HepG2 (cell line): Measurements from ENCODE around the gene LENEP. TPM values are rescaled to one million over a fixed set of nuclear protein-coding genes. Genes with fewer than 3 reads are reported as not detected.

Experiments used
- CSRNP1 ChIP-seq: sonication (generic); formaldehyde crosslinking; IDR thresholded peaks from 2 replicates; pipeline ENCODE4 v1.8.1; 2023; ENCODE audit warnings: mild to moderate bottlenecking, missing genetic modification reagents
- EZH2 ChIP-seq: conservative IDR thresholded peaks from 2 replicates; pipeline ENCODE4 v1.6.1; 2012; ENCODE audit warnings: mild to moderate bottlenecking, low read depth, low read length, moderate library complexity
- FOXC1 ChIP-seq: sonication (generic); formaldehyde crosslinking; IDR thresholded peaks from 2 replicates; pipeline ENCODE4 v1.8.0; 2022; ENCODE audit warnings: mild to moderate bottlenecking, missing genetic modification reagents, borderline replicate concordance
- HIC2 ChIP-seq: sonication (generic); formaldehyde crosslinking; IDR thresholded peaks from 2 replicates; pipeline ENCODE4 v1.9.0; 2022; ENCODE audit warnings: low read depth, missing genetic modification reagents
- HNF4A ChIP-seq: sonication (generic); formaldehyde crosslinking; IDR thresholded peaks from 2 replicates; pipeline ENCODE4 v1.4.0; 2020; ENCODE audit warnings: missing genetic modification reagents
- HNRNPK ChIP-seq: fragments of 200-400 bp; formaldehyde crosslinking; IDR thresholded peaks from 2 replicates; pipeline ENCODE4 v1.6.1; 2018; ENCODE audit warnings: low read length, low read depth, moderate library complexity, mild to moderate bottlenecking; ENCODE audit not compliant: poor library complexity, severe bottlenecking
- MATR3 ChIP-seq: sonication (generic); formaldehyde crosslinking; IDR thresholded peaks from 2 replicates; pipeline ENCODE4 v1.4.0; 2020; ENCODE audit warnings: missing genetic modification reagents
- NFIC ChIP-seq: IDR thresholded peaks from 2 replicates; pipeline ENCODE4 v1.6.1; 2012; ENCODE audit warnings: mild to moderate bottlenecking, low read length, inconsistent platforms
- NFYC ChIP-seq: IDR thresholded peaks from 2 replicates; pipeline ENCODE4 v1.6.1; 2016; ENCODE audit warnings: missing genetic modification reagents, missing compliant biosample characterization
- PBX2 ChIP-seq: IDR thresholded peaks from 2 replicates; pipeline ENCODE4 v1.6.1; 2016; ENCODE audit warnings: control low read depth
- POLR2A ChIP-seq, 2 experiments: IDR thresholded peaks; 2 replicates each; pipeline ENCODE4 v1.6.1; 2011; ENCODE audit warnings: low read depth in 2 of 2, low read length in 2 of 2, mild to moderate bottlenecking in 1 of 2, moderate library complexity in 1 of 2; ENCODE audit not compliant: insufficient read depth in 1 of 2
- PPARG ChIP-seq: conservative IDR thresholded peaks from 2 replicates; pipeline ENCODE4 v1.6.1; 2016; ENCODE audit warnings: missing biosample characterization, missing genetic modification reagents
- SOX13 ChIP-seq, 3 experiments: fragments of 450-650 bp in 1 of 3; sonication (generic) in 1 of 3; formaldehyde crosslinking in 1 of 3; IDR thresholded peaks in 2 of 3; conservative IDR thresholded peaks in 1 of 3; 2 replicates each; pipeline versions ENCODE4 v1.5.0 to v1.6.1; 2016 to 2020; ENCODE audit warnings: antibody characterized with exemption in 1 of 3, mild to moderate bottlenecking in 1 of 3, missing compliant biosample characterization in 1 of 3, missing genetic modification reagents in 1 of 3, moderate library complexity in 1 of 3
- ZNF234 ChIP-seq: sonication (generic); formaldehyde crosslinking; conservative IDR thresholded peaks from 2 replicates; pipeline ENCODE4 v1.5.1; 2020; ENCODE audit warnings: mild to moderate bottlenecking, missing genetic modification reagents
- ZNF3 ChIP-seq: IDR thresholded peaks from 2 replicates; pipeline ENCODE4 v1.7.0; 2017; ENCODE audit warnings: inconsistent platforms
- ZNF484 ChIP-seq: sonication (generic); formaldehyde crosslinking; IDR thresholded peaks from 2 replicates; pipeline ENCODE4 v1.5.1; 2020; ENCODE audit warnings: mild to moderate bottlenecking, low read depth, missing genetic modification reagents, borderline replicate concordance
- ZNF720 ChIP-seq: sonication (generic); formaldehyde crosslinking; IDR thresholded peaks from 2 replicates; pipeline ENCODE4 v1.4.0; 2020; ENCODE audit warnings: missing genetic modification reagents
- ZSCAN30 ChIP-seq: sonication (generic); formaldehyde crosslinking; IDR thresholded peaks from 2 replicates; pipeline ENCODE4 v1.5.0; 2020; ENCODE audit warnings: mild to moderate bottlenecking, missing genetic modification reagents
- polyA plus RNA-seq, 8 experiments: library from polyadenylated mRNA; depleted of rRNA in 3 of 8; stranded (reverse) in 7 of 8; unstranded in 1 of 8; fragments of >200 nt; fragmentation: Illumina TruSeq in 4 of 8; extraction: Trizol in 4 of 8; gene quantifications; 2 replicates each; pipeline versions ENCODE4 v1.2.1 to v1.2.3, GENCODE V29; 2011 to 2016; ENCODE audit warnings: low read depth in 4 of 8, missing spikeins in 1 of 8, mixed read lengths in 1 of 8; ENCODE audit not compliant: insufficient read depth in 1 of 8
- total RNA-seq, 5 experiments: library from RNA; depleted of rRNA; stranded (reverse); fragments of >200 nt; fragmentation: Illumina TruSeq; extraction: Trizol; gene quantifications; 2 replicates each; pipeline ENCODE4 v1.2.3, GENCODE V29; 2016; ENCODE audit warnings: low read depth in 1 of 5
- TF ChIP-seq, protein P1 (sequence below): sonication (generic); formaldehyde crosslinking; IDR thresholded peaks from 2 replicates; pipeline ENCODE4 v1.4.0; 2020; ENCODE audit warnings: mild to moderate bottlenecking, missing genetic modification reagents
- TF ChIP-seq, protein P2 (sequence below): sonication (generic); formaldehyde crosslinking; IDR thresholded peaks from 2 replicates; pipeline ENCODE4 v1.4.0; 2020; ENCODE audit warnings: low read depth, mild to moderate bottlenecking, missing genetic modification reagents
- TF ChIP-seq, protein P3 (sequence below): sonication (generic); formaldehyde crosslinking; IDR thresholded peaks from 2 replicates; pipeline ENCODE4 v1.5.0; 2020; ENCODE audit warnings: missing genetic modification reagents, mild to moderate bottlenecking, borderline replicate concordance

Gene LENEP
- total and polyA plus RNA-seq, 2 of the 13 experiments (the other 11 are each of a cell fraction or from before 2014, with no cell fraction given) = 0.29 TPM; not detected in 1

- TF ChIP-seq, protein P1, sequence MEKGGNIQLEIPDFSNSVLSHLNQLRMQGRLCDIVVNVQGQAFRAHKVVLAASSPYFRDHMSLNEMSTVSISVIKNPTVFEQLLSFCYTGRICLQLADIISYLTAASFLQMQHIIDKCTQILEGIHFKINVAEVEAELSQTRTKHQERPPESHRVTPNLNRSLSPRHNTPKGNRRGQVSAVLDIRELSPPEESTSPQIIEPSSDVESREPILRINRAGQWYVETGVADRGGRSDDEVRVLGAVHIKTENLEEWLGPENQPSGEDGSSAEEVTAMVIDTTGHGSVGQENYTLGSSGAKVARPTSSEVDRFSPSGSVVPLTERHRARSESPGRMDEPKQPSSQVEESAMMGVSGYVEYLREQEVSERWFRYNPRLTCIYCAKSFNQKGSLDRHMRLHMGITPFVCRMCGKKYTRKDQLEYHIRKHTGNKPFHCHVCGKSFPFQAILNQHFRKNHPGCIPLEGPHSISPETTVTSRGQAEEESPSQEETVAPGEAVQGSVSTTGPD (CRISPR knock-in tag) = no peak
- TF ChIP-seq, protein P2, sequence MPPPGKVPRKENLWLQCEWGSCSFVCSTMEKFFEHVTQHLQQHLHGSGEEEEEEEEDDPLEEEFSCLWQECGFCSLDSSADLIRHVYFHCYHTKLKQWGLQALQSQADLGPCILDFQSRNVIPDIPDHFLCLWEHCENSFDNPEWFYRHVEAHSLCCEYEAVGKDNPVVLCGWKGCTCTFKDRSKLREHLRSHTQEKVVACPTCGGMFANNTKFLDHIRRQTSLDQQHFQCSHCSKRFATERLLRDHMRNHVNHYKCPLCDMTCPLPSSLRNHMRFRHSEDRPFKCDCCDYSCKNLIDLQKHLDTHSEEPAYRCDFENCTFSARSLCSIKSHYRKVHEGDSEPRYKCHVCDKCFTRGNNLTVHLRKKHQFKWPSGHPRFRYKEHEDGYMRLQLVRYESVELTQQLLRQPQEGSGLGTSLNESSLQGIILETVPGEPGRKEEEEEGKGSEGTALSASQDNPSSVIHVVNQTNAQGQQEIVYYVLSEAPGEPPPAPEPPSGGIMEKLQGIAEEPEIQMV (CRISPR knock-in tag) = no peak
- TF ChIP-seq, protein P3, sequence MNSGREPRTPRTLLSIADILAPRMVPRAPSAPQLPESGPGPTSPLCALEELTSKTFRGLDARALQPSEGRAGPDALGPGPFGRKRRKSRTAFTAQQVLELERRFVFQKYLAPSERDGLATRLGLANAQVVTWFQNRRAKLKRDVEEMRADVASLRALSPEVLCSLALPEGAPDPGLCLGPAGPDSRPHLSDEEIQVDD (CRISPR knock-in tag) = no peak
- TF ChIP-seq NFYC (CRISPR knock-in tag) (0 out of 2 replicates have a peak, but pooled peaks have one; percentile 6), PBX2 (CRISPR knock-in tag) (no peak), ZNF3 (CRISPR knock-in tag) (no peak), HNRNPK (peak; percentile 52), NFIC (no peak), ZNF720 (no peak), SOX13 (IDR thresholded peaks at IDR 0.05) (no peak), SOX13 (CRISPR knock-in tag; conservative IDR thresholded peaks at IDR 0.05 in 1 of 2, IDR thresholded peaks at IDR 0.05 in 1 of 2) (0 out of 4 replicates have a peak, but pooled peaks of 1 of the 2 experiments have one; percentile 13), EZH2 (no peak), HNF4A (CRISPR knock-in tag) (no peak), HIC2 (CRISPR knock-in tag) (no peak), ZNF484 (CRISPR knock-in tag) (no peak), CSRNP1 (0 out of 2 replicates have a peak, but pooled peaks have one; percentile 2), MATR3 (CRISPR knock-in tag) (no peak), ZSCAN30 (CRISPR knock-in tag) (no peak), FOXC1 (CRISPR knock-in tag) (no peak), ZNF234 (CRISPR knock-in tag) (0 out of 2 replicates have a peak, but pooled peaks have one; percentile 83), PPARG (CRISPR knock-in tag) (0 out of 2 replicates have a peak, but pooled peaks have one; percentile 24), POLR2A (IDR thresholded peaks at IDR 0.05; ENCODE audit: insufficient read depth in 1 of 2, low read depth in 2 of 2, low read length in 2 of 2) (peak; percentile 21 to 34; a peak in 2 of 4 replicates)
Measured at GRCh38 chr1:154999571-155000410, 6.4 kb downstream of the LENEP start (continued).
